WTC11 (cell line): ENCODE measurements around the gene TERT. TPM values are rescaled to one million over a fixed set of nuclear protein-coding genes. Genes with fewer than 3 reads are reported as not detected.
A peak's percentile ranks its signal among the peaks of the same experiment; 100 is the strongest.

Experiments used
- ATAC-seq: fragments of 200-7000 bp; cut with Tn5 transposase; 2 replicates; pipeline ENCODE4 v1.10.0; 2021; ENCODE audit warnings: mild to moderate bottlenecking, moderate library complexity
- CTCF ChIA-PET: fragments of 300-600 bp; sonication (Branson Sonifier 250); formaldehyde crosslinking; loops from one replicate; lab custom pipeline; 2021; ENCODE audit warnings: antibody characterized with exemption; lab: Charles Lee
- POLR2A ChIA-PET: fragments of 350-600 bp; sonication (Branson Sonifier 250); formaldehyde crosslinking; loops from one replicate; lab custom pipeline; 2021; ENCODE audit warnings: antibody characterized with exemption; lab: Charles Lee
- DNase-seq: peaks from one replicate; pipeline ENCODE4 v3.0.0; 2021; ENCODE audit warnings: low spot score
- H3K27ac Mint-ChIP-seq: 2 replicates; pipeline ENCODE4 v1.8.0; 2021; ENCODE audit warnings: mixed read lengths
- H3K27me3 Mint-ChIP-seq: 2 replicates; pipeline ENCODE4 v1.8.0; 2021; ENCODE audit warnings: low read depth, mild to moderate bottlenecking, moderate library complexity, mixed read lengths
- H3K36me3 Mint-ChIP-seq: 2 replicates; pipeline ENCODE4 v1.8.0; 2021; ENCODE audit warnings: mixed read lengths
- H3K4me1 Mint-ChIP-seq: 2 replicates; pipeline ENCODE4 v1.8.0; 2022; ENCODE audit warnings: mixed read lengths
- H3K4me3 Mint-ChIP-seq: 2 replicates; pipeline ENCODE4 v1.8.0; 2021; ENCODE audit warnings: mild to moderate bottlenecking, moderate library complexity, mixed read lengths
- H3K9me3 Mint-ChIP-seq: 2 replicates; pipeline ENCODE4 v1.8.0; 2021; ENCODE audit warnings: mixed read lengths
- CREB1 ChIP-seq: sonication (generic); formaldehyde crosslinking; IDR thresholded peaks from 2 replicates; pipeline ENCODE4 v1.8.0; 2023; ENCODE audit warnings: mild to moderate bottlenecking, missing genetic modification reagents
- FOXJ3 ChIP-seq: sonication (generic); formaldehyde crosslinking; IDR thresholded peaks from 2 replicates; pipeline ENCODE4 v1.9.0; 2021; ENCODE audit warnings: missing genetic modification reagents, mild to moderate bottlenecking, borderline replicate concordance
- FOXK1 ChIP-seq: sonication (generic); formaldehyde crosslinking; IDR thresholded peaks from 2 replicates; pipeline ENCODE4 v1.8.0; 2022; ENCODE audit warnings: mild to moderate bottlenecking, moderate library complexity, missing genetic modification reagents
- FOXP1 ChIP-seq: sonication (generic); formaldehyde crosslinking; IDR thresholded peaks from 2 replicates; pipeline ENCODE4 v1.8.0; 2022; ENCODE audit warnings: missing genetic modification reagents, mild to moderate bottlenecking, moderate library complexity, borderline replicate concordance
- GTF2I ChIP-seq: fragments of 250-450 bp; sonication (Bioruptor Pico); conservative IDR thresholded peaks from 2 replicates; pipeline ENCODE4 v1.4.0; 2021; ENCODE audit warnings: mild to moderate bottlenecking
- JUN ChIP-seq: sonication (generic); formaldehyde crosslinking; IDR thresholded peaks from 2 replicates; pipeline ENCODE4 v1.8.0; 2023; ENCODE audit warnings: mild to moderate bottlenecking, missing genetic modification reagents
- NR3C1 ChIP-seq: sonication (generic); formaldehyde crosslinking; conservative IDR thresholded peaks from 2 replicates; pipeline ENCODE4 v1.8.1; 2023; ENCODE audit warnings: low read depth, mild to moderate bottlenecking, missing genetic modification reagents
- PRRX2 ChIP-seq: fragments of 250-450 bp; sonication (Bioruptor Pico); IDR thresholded peaks from 2 replicates; pipeline ENCODE4 v1.8.0; 2021; ENCODE audit warnings: mild to moderate bottlenecking
- RORB ChIP-seq: fragments of 250-450 bp; sonication (Bioruptor Pico); IDR thresholded peaks from 2 replicates; pipeline ENCODE4 v1.9.0; 2021; ENCODE audit warnings: mild to moderate bottlenecking
- SOX15 ChIP-seq: fragments of 250-450 bp; sonication (Bioruptor Pico); IDR thresholded peaks from 2 replicates; pipeline ENCODE4 v1.9.0; 2021; ENCODE audit warnings: mild to moderate bottlenecking
- ZNF317 ChIP-seq: sonication (generic); formaldehyde crosslinking; IDR thresholded peaks from 2 replicates; pipeline ENCODE4 v1.8.1; 2023; ENCODE audit warnings: low read depth, mild to moderate bottlenecking, moderate library complexity, missing genetic modification reagents, borderline replicate concordance
- ZNF416 ChIP-seq: fragments of 250-450 bp; sonication (Bioruptor Pico); IDR thresholded peaks from 2 replicates; pipeline ENCODE4 v1.9.0; 2021; ENCODE audit warnings: mild to moderate bottlenecking, inconsistent platforms
- total RNA-seq: library from RNA; stranded (reverse); gene quantifications from 3 replicates; pipeline ENCODE4 v1.2.3, GENCODE V29; 2021
- TF ChIP-seq, protein P1 (sequence below): fragments of 250-450 bp; sonication (Bioruptor Pico); IDR thresholded peaks from 2 replicates; pipeline ENCODE4 v1.8.0; 2021; ENCODE audit warnings: mild to moderate bottlenecking
- TF ChIP-seq, protein P2 (sequence below): sonication (generic); formaldehyde crosslinking; IDR thresholded peaks from 2 replicates; pipeline ENCODE4 v1.8.1; 2022; ENCODE audit warnings: low read depth, mild to moderate bottlenecking, moderate library complexity, missing genetic modification reagents, borderline replicate concordance
- TF ChIP-seq, protein P3 (sequence below): fragments of 250-450 bp; sonication (Bioruptor Pico); IDR thresholded peaks from 2 replicates; pipeline ENCODE4 v1.9.0; 2021; ENCODE audit warnings: moderate library complexity, mild to moderate bottlenecking, inconsistent platforms, borderline replicate concordance
- TF ChIP-seq, protein P4 (sequence below): sonication (generic); formaldehyde crosslinking; IDR thresholded peaks from 2 replicates; pipeline ENCODE4 v1.8.1; 2022; ENCODE audit warnings: missing genetic modification reagents, borderline replicate concordance
- TF ChIP-seq, protein P5 (sequence below): sonication (generic); formaldehyde crosslinking; IDR thresholded peaks from 2 replicates; pipeline ENCODE4 v1.8.1; 2022; ENCODE audit warnings: mild to moderate bottlenecking, moderate library complexity, missing genetic modification reagents
- TF ChIP-seq, protein P6 (sequence below): fragments of 200-600 bp; IDR thresholded peaks from 2 replicates; pipeline ENCODE4 v1.8.0; 2022; ENCODE audit warnings: antibody characterized with exemption

TERT gene
- total RNA-seq, 1 experiment from 2014 or later: 42.9 TPM

DNA sequence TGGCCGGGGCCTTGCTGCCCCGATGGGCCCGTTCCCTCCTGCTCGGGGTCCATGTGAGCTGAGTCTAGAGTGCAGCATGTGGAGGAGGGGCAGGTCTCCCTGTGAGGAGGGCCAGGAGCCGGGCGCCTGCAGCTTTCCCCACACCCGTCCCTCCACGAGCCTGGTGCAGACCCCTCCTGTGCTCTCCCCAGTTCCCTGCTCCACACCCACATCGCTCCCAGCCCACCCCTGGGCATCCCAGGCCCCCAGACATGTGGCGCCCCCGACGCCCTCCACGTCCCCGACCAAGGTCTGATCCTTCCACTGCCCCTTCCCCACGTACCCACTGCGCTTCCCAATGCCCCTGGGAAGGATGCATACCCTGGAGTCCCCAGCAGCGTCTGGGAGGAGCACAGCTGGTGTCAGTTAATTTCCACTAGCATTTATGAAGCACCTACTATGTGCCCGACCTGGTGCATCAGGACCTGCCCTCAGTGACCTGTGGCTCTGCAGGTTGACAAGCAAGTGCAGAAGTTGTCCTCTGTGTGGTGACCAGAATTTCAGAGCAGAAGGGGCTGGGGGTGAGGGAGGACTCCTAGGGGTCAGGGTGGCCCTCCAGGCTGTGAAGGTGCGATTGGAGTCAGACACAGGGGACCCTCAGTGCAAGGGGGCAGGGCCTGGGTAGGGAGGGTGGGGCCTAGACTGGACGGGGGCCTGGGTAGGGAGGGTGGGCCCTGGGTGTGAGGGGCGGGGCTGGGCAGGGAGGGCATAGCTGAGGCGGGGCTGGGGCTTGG, 80.5 kb downstream of the TERT start (continued):
- TF ChIP-seq, protein P1, sequence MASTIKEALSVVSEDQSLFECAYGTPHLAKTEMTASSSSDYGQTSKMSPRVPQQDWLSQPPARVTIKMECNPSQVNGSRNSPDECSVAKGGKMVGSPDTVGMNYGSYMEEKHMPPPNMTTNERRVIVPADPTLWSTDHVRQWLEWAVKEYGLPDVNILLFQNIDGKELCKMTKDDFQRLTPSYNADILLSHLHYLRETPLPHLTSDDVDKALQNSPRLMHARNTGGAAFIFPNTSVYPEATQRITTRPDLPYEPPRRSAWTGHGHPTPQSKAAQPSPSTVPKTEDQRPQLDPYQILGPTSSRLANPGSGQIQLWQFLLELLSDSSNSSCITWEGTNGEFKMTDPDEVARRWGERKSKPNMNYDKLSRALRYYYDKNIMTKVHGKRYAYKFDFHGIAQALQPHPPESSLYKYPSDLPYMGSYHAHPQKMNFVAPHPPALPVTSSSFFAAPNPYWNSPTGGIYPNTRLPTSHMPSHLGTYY (CRISPR knock-in tag): no peak
- TF ChIP-seq, protein P2, sequence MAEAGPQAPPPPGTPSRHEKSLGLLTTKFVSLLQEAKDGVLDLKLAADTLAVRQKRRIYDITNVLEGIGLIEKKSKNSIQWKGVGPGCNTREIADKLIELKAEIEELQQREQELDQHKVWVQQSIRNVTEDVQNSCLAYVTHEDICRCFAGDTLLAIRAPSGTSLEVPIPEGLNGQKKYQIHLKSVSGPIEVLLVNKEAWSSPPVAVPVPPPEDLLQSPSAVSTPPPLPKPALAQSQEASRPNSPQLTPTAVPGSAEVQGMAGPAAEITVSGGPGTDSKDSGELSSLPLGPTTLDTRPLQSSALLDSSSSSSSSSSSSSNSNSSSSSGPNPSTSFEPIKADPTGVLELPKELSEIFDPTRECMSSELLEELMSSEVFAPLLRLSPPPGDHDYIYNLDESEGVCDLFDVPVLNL: no peak

DNA sequence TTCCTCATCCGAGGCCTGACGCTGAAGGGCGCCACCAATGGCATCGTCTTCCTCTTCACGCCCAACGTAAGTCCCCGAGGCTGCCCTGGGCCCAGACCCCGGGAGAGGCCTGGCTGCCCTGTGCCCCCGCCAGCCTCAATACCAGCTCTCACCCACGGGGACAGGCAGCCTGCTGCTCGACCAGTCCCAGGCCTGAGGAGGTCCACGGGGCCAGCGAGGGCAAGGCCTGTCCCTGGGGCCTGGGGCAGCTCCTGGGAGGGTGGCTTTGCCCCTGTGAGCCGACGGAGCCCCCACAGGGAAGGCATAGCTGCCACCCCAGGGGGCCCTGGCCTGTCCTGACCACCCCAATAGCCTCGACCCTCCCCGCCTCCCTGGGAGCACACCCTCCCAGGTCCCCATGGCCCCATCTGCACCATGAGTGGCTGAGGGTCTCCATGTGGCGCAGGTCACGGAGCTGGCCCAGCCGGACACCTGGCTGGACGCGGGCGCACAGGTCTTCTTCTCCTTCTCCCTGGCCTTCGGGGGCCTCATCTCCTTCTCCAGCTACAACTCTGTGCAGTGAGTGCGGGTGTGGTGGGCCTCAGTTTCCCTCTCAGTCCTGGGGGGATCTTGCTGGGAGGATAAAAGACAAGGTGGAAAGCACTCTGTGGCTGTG, 81.2 kb downstream of the TERT start:
- ChIA-PET CTCF (interaction anchor here (1.5 kb wide), 1 partner anchor 30 kb away, joined by 4 read pairs; no protein-coding TSS in a partner anchor), POLR2A (no interaction called here)
- no peaks in the 10 kb centered on the region; the same call in 1 of the 2 replicates for H3K27me3 Mint-ChIP-seq
- DNase-seq (peak; percentile 9), ATAC-seq (no peak)
- H3K36me3 Mint-ChIP-seq: no peaks in the 10 kb centered on the region
- H3K9me3 Mint-ChIP-seq: peaks cover 8% of the 10 kb centered on the region
- TF ChIP-seq, protein P3, sequence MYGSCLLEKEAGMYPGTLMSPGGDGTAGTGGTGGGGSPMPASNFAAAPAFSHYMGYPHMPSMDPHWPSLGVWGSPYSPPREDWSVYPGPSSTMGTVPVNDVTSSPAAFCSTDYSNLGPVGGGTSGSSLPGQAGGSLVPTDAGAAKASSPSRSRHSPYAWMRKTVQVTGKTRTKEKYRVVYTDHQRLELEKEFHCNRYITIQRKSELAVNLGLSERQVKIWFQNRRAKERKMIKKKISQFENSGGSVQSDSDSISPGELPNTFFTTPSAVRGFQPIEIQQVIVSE (CRISPR knock-in tag): no peak
- TF ChIP-seq, protein P1 (CRISPR knock-in tag): no peak
- no peak for TF ChIP-seq FOXK1
- TF ChIP-seq ZNF317: no peak
- TF ChIP-seq ZNF416 (CRISPR knock-in tag): no peak
- TF ChIP-seq GTF2I: no peak
- TF ChIP-seq FOXP1: no peak
- TF ChIP-seq NR3C1 (CRISPR knock-in tag): no peak
- TF ChIP-seq, protein P4, sequence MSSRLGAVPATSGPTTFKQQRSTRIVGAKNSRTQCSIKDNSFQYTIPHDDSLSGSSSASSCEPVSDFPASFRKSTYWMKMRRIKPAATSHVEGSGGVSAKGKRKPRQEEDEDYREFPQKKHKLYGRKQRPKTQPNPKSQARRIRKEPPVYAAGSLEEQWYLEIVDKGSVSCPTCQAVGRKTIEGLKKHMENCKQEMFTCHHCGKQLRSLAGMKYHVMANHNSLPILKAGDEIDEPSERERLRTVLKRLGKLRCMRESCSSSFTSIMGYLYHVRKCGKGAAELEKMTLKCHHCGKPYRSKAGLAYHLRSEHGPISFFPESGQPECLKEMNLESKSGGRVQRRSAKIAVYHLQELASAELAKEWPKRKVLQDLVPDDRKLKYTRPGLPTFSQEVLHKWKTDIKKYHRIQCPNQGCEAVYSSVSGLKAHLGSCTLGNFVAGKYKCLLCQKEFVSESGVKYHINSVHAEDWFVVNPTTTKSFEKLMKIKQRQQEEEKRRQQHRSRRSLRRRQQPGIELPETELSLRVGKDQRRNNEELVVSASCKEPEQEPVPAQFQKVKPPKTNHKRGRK (CRISPR knock-in tag): no peak
- TF ChIP-seq CREB1: no peak
- TF ChIP-seq JUN (CRISPR knock-in tag): no peak
- TF ChIP-seq RORB (CRISPR knock-in tag): no peak
- TF ChIP-seq SOX15 (CRISPR knock-in tag): no peak
- TF ChIP-seq, protein P5, sequence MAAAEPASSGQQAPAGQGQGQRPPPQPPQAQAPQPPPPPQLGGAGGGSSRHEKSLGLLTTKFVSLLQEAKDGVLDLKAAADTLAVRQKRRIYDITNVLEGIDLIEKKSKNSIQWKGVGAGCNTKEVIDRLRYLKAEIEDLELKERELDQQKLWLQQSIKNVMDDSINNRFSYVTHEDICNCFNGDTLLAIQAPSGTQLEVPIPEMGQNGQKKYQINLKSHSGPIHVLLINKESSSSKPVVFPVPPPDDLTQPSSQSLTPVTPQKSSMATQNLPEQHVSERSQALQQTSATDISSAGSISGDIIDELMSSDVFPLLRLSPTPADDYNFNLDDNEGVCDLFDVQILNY (CRISPR knock-in tag): no peak
- TF ChIP-seq FOXJ3 (CRISPR knock-in tag): no peak
- TF ChIP-seq, protein P6, sequence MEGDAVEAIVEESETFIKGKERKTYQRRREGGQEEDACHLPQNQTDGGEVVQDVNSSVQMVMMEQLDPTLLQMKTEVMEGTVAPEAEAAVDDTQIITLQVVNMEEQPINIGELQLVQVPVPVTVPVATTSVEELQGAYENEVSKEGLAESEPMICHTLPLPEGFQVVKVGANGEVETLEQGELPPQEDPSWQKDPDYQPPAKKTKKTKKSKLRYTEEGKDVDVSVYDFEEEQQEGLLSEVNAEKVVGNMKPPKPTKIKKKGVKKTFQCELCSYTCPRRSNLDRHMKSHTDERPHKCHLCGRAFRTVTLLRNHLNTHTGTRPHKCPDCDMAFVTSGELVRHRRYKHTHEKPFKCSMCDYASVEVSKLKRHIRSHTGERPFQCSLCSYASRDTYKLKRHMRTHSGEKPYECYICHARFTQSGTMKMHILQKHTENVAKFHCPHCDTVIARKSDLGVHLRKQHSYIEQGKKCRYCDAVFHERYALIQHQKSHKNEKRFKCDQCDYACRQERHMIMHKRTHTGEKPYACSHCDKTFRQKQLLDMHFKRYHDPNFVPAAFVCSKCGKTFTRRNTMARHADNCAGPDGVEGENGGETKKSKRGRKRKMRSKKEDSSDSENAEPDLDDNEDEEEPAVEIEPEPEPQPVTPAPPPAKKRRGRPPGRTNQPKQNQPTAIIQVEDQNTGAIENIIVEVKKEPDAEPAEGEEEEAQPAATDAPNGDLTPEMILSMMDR: no peak
- TF ChIP-seq PRRX2 (CRISPR knock-in tag): no peak
- no peak overlapping the region for H3K4me3 Mint-ChIP-seq
- H3K27ac Mint-ChIP-seq: no peak overlapping the region
- H3K4me1 Mint-ChIP-seq: no peaks in the 10 kb centered on the region
